Stimulated activated CD8-positive, alpha-beta memory T cell treated with anti-CD3 and anti-CD28 coated beads, Interleukin-4, amount 100 ng/mL, for 24 hours (primary cell): Measurements from ENCODE around the gene TCEAL9.
"Not testable (repeated sequence)": the region's sequence is repeated elsewhere in the genome, so short reads cannot be mapped to it uniquely, and the experiment has no call there.

Experiments used
- DNase-seq: peaks from one replicate; pipeline ENCODE4 v3.0.0-alpha.2; 2020; ENCODE audit warnings: low read depth

Gene TCEAL9

GRCh38 chrX:103373581-103373980 lies 17.3 kb downstream of the TCEAL9 start:
- DNase-seq = no peak

GRCh38 chrX:103376118-103376978 lies 20.0 kb downstream of the TCEAL9 start, which contains the start of gene BEX3:
Gene BEX3 (plus strand): TSS chrX:103376538. CDS start chrX:103377522, 984 bp downstream.
- DNase-seq = peak; percentile 7

GRCh38 chrX:103376979-103377324 lies 20.6 kb downstream of the TCEAL9 start:
- DNase-seq = no peak

GRCh38 chrX:103378990-103379389 lies 22.7 kb downstream of the TCEAL9 start:
- no peak for DNase-seq

GRCh38 chrX:103382877-103383276 lies 26.6 kb downstream of the TCEAL9 start:
- no peak for DNase-seq

- no peak for DNase-seq
These were observed 28.4 kb downstream of the TCEAL9 start for GRCh38 chrX:103384672-103385071.

- not testable (repeated sequence) for DNase-seq
These were observed 29.1 kb downstream of the TCEAL9 start for GRCh38 chrX:103385283-103385830.

- DNase-seq = no peak
These were observed 30.0 kb downstream of the TCEAL9 start for GRCh38 chrX:103386332-103386731.

GRCh38 chrX:103393487-103393886 lies 37.2 kb downstream of the TCEAL9 start:
- DNase-seq = no peak

- DNase-seq = no peak
These were observed 39.9 kb downstream of the TCEAL9 start for GRCh38 chrX:103396186-103396585.

GRCh38 chrX:103396660-103397059 lies 40.4 kb downstream of the TCEAL9 start:
- no peak for DNase-seq

GRCh38 chrX:103397707-103398106 lies 41.4 kb downstream of the TCEAL9 start:
- no peak for DNase-seq

- DNase-seq = no peak
These were observed 42.1 kb downstream of the TCEAL9 start for GRCh38 chrX:103398421-103398864.

- DNase-seq = no peak
These were observed 43.4 kb downstream of the TCEAL9 start for GRCh38 chrX:103399744-103400143.

- no peak for DNase-seq
These were observed 44.6 kb downstream of the TCEAL9 start for GRCh38 chrX:103400931-103401330.

- DNase-seq = peak; percentile 10
These were observed 48.1 kb downstream of the TCEAL9 start for GRCh38 chrX:103404231-103405008.

- DNase-seq = no peak
These were observed 48.7 kb downstream of the TCEAL9 start for GRCh38 chrX:103405009-103405333.

- DNase-seq = no peak
These were observed 50.0 kb downstream of the TCEAL9 start for GRCh38 chrX:103406256-103406655.

GRCh38 chrX:103407776-103408175 lies 51.5 kb downstream of the TCEAL9 start:
- DNase-seq = no peak
